DND-41 (cell line): ENCODE measurements around the gene ERV3-1.
"Not testable (repeated sequence)": the region's sequence is repeated elsewhere in the genome, so short reads cannot be mapped to it uniquely, and the experiment has no call there.

Experiments
- ATAC-seq: fragments of 200-7000 bp; cut with Tn5 transposase; 3 replicates; pipeline ENCODE4 v1.9.1; 2021; ENCODE audit warnings: low read depth; ENCODE audit not compliant: insufficient read depth
- DNase-seq: peaks from one replicate; pipeline ENCODE4 v3.0.0-alpha.2; 2020
- H2AFZ ChIP-seq: 2 replicates; pipeline ENCODE4 v1.6.0; 2012; ENCODE audit warnings: low read depth, low read length
- H3K27ac ChIP-seq: 2 replicates; pipeline ENCODE4 v1.5.1; 2012; ENCODE audit warnings: low read length, inconsistent platforms
- H3K27me3 ChIP-seq: fragments of 200-600 bp; sonication (generic); 2 replicates; pipeline ENCODE4 v1.6.0; 2012; ENCODE audit warnings: low read length, mild to moderate bottlenecking, inconsistent platforms; ENCODE audit not compliant: insufficient read depth, poor library complexity
- H3K36me3 ChIP-seq: 2 replicates; pipeline ENCODE4 v1.5.1; 2012; ENCODE audit warnings: low read length, inconsistent platforms; ENCODE audit not compliant: insufficient read depth
- H3K4me1 ChIP-seq: 2 replicates; pipeline ENCODE4 v1.5.1; 2012; ENCODE audit warnings: mild to moderate bottlenecking, low read length; ENCODE audit not compliant: insufficient read depth
- H3K4me2 ChIP-seq: 2 replicates; pipeline ENCODE4 v1.6.0; 2012; ENCODE audit warnings: mild to moderate bottlenecking, moderate library complexity, low read length, inconsistent platforms; ENCODE audit not compliant: insufficient read depth
- H3K4me3 ChIP-seq, 2 experiments: fragments of 200-600 bp in 1 of 2; shearing (Covaris generic) in 1 of 2; 2 replicates each; pipeline ENCODE4 v1.5.1; 2012 to 2016; ENCODE audit warnings: inconsistent platforms in 2 of 2, low read length in 2 of 2, mild to moderate bottlenecking in 2 of 2, low read depth in 1 of 2, moderate library complexity in 1 of 2
- H3K79me2 ChIP-seq: 2 replicates; pipeline ENCODE4 v1.6.0; 2012; ENCODE audit warnings: low read length, inconsistent platforms; ENCODE audit not compliant: insufficient read depth
- H3K9ac ChIP-seq: 2 replicates; pipeline ENCODE4 v1.6.0; 2012; ENCODE audit warnings: low read depth, mild to moderate bottlenecking, inconsistent platforms, low read length, moderate library complexity
- H3K9me3 ChIP-seq: 2 replicates; pipeline ENCODE4 v1.5.1; 2012; ENCODE audit warnings: low read length, moderate library complexity, mild to moderate bottlenecking, inconsistent platforms; ENCODE audit not compliant: insufficient read depth, severe bottlenecking
- H4K20me1 ChIP-seq: 2 replicates; pipeline ENCODE4 v1.6.0; 2012; ENCODE audit warnings: low read length; ENCODE audit not compliant: insufficient read depth
- EZH2 ChIP-seq: IDR thresholded peaks from 3 replicates; pipeline ENCODE4 v1.6.1; 2012; ENCODE audit warnings: borderline replicate concordance, low read depth, mild to moderate bottlenecking, moderate library complexity, low read length, inconsistent platforms; ENCODE audit not compliant: severe bottlenecking
- TF ChIP-seq, protein P1 (sequence below): IDR thresholded peaks from 2 replicates; pipeline ENCODE4 v1.5.1; 2012; ENCODE audit warnings: borderline replicate concordance, low read length, moderate library complexity, mild to moderate bottlenecking; ENCODE audit not compliant: poor library complexity, severe bottlenecking; ENCODE audit errors: extremely low read depth

ERV3-1 gene

DNA sequence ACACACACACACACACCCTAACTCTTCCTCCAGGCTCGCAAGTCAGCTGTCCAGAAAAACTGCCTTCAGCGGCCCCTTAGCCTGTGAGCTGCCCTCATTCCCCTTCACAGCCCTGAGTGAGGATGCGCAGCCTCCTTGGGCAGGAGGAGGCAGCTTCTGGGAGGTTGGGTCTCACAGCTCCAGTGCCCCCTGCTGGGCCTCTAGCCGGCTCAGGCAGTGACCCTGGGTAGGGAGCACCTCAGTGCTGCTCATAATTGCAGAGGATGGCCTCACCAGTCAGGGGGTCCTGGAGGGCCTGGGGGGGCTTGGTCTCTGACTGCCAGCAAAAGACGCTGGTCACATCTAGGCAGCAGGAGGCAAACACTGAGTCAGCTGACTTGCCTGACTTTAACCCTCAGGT, 59.7 kb downstream of the ERV3-1 start:
- no peak overlapping the region for H3K9ac ChIP-seq
- peak; percentile 20 for DNase-seq
- H3K4me3 ChIP-seq, result no peak overlapping the region
- no peaks in the 10 kb centered on the region for H3K9me3 ChIP-seq
- H3K79me2 ChIP-seq, result no peaks in the 10 kb centered on the region
- no peaks in the 10 kb centered on the region for H3K4me1 ChIP-seq
- TF ChIP-seq, protein P1, sequence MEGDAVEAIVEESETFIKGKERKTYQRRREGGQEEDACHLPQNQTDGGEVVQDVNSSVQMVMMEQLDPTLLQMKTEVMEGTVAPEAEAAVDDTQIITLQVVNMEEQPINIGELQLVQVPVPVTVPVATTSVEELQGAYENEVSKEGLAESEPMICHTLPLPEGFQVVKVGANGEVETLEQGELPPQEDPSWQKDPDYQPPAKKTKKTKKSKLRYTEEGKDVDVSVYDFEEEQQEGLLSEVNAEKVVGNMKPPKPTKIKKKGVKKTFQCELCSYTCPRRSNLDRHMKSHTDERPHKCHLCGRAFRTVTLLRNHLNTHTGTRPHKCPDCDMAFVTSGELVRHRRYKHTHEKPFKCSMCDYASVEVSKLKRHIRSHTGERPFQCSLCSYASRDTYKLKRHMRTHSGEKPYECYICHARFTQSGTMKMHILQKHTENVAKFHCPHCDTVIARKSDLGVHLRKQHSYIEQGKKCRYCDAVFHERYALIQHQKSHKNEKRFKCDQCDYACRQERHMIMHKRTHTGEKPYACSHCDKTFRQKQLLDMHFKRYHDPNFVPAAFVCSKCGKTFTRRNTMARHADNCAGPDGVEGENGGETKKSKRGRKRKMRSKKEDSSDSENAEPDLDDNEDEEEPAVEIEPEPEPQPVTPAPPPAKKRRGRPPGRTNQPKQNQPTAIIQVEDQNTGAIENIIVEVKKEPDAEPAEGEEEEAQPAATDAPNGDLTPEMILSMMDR, result peak; percentile 49
- no peak for TF ChIP-seq EZH2
- no peak overlapping the region for H3K4me2 ChIP-seq
- H4K20me1 ChIP-seq, result no peaks in the 10 kb centered on the region
- H3K27me3 ChIP-seq, result no peaks in the 10 kb centered on the region
- H3K36me3 ChIP-seq, result no peaks in the 10 kb centered on the region
- H2AFZ ChIP-seq, result no peak overlapping the region
- H3K27ac ChIP-seq, result no peak overlapping the region
- ATAC-seq, result no peak

DNA sequence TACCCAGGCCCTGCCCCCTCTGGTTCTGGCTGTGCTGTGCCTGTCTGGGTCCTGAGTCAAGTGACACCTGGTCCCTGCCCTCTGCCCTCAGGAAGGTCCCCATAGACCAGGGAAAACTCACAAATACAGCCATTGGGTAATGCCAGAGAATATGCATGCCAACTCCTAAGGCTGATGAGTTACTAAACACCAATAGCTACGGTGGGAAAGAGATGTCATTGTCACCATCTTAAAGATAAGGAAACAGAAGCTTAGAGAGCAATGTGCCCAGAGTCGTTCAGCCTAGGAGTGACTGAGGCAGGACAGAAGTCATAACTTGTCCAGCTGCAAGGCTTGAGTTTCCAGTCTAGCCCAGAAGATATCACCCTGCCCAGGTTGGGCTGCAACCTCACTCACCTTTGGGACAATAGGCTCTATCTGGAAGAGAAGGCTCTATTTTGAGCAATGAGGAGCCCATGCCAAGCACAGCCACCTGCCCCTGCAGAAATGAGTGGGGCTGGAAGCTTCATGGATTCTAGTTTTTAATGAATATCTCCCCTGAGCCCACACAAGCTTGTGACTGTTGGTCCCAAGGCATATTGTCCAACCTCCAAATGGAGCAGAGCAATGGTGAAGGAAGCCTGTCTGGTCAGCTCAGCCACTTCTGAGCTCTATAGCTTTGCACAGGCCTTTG, 60.8 kb downstream of the ERV3-1 start:
- H3K9ac ChIP-seq, result no peak overlapping the region
- no peak overlapping the region for H3K4me2 ChIP-seq
- H3K79me2 ChIP-seq, result no peaks in the 10 kb centered on the region
- no peaks in the 10 kb centered on the region for H3K27me3 ChIP-seq
- H3K36me3 ChIP-seq, result no peaks in the 10 kb centered on the region
- H2AFZ ChIP-seq, result no peak overlapping the region
- no peaks in the 10 kb centered on the region for H3K4me1 ChIP-seq
- 0 out of 3 replicates have a peak, but pooled peaks have one; percentile 17 for ATAC-seq
- no peak for DNase-seq
- H3K9me3 ChIP-seq, result no peaks in the 10 kb centered on the region
- TF ChIP-seq EZH2, result no peak
- TF ChIP-seq, protein P1, result no peak
- H3K4me3 ChIP-seq, result no peak overlapping the region
- H3K27ac ChIP-seq, result no peak overlapping the region
- no peaks in the 10 kb centered on the region for H4K20me1 ChIP-seq

DNA sequence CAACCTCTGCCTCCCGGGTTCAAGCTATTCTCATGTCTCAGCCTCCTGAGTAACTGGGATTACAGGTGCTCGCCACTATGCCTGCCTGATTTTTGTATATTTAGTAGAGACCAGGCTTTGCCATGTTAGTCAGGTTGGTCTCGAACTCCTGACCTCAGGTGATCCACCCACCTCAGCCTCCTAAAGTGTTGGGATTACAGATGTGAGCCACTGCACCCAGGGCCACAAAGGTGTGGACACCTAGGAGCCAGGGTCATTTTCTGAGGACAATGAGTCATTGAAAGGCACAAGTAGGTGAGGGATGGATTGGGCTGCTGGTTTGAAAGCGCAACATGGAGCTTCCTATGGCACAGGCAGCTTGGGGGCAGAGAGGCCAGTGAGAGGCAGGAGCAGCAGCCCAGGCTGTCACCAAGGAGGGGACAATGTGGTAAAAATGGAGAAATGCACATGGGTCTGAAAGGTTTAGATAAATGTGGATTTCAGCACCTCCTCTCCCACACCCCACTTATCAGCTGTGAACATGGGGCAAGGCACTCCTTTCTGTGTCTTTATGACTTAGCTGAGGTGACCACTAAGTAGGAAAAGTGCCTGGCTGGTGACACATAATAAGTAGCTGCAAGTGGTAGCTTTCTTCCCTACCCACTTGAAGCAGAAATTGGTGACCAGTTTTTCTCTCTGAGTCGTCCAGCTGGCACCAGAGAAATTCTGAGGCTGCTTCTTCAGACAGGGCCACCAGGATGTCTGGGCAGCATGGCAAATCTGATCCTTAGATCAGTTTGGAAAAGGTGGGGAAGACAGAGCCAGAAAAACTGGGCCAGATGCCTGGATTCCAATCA, 61.6 kb downstream of the ERV3-1 start:
- not testable (repeated sequence) for H3K4me1 ChIP-seq, H3K27ac ChIP-seq, H4K20me1 ChIP-seq, H3K9me3 ChIP-seq, H3K4me3 ChIP-seq, DNase-seq, H3K27me3 ChIP-seq, H2AFZ ChIP-seq, H3K4me2 ChIP-seq, H3K79me2 ChIP-seq, ATAC-seq, H3K36me3 ChIP-seq, H3K9ac ChIP-seq
